Stimulated activated memory B cell treated with anti-CD40 and anti-IgM and Interleukin-4, amounts not matched to agents 10 μg/mL and 1 μg/mL and 100 μg/mL, for 72 hours (primary cell): ENCODE data around the gene TMEM108.

Source experiments
- ATAC-seq: fragments of 150-1000 bp; cut with Tn5 transposase; 2 replicates; pipeline ENCODE4 v1.10.0; 2021
- H3K27ac Mint-ChIP-seq: one replicate; pipeline ENCODE4 v1.8.0; 2022; ENCODE audit warnings: mild to moderate bottlenecking, mixed read lengths
- H3K27me3 Mint-ChIP-seq: one replicate; pipeline ENCODE4 v1.8.0; 2022; ENCODE audit warnings: mixed read lengths
- H3K36me3 Mint-ChIP-seq: one replicate; pipeline ENCODE4 v1.8.0; 2022; ENCODE audit warnings: mixed read lengths
- H3K4me1 Mint-ChIP-seq: one replicate; pipeline ENCODE4 v1.8.0; 2022; ENCODE audit warnings: mixed read lengths
- H3K4me3 Mint-ChIP-seq: one replicate; pipeline ENCODE4 v1.8.0; 2022; ENCODE audit warnings: mild to moderate bottlenecking, moderate library complexity, mixed read lengths
- H3K9me3 Mint-ChIP-seq: one replicate; pipeline ENCODE4 v1.8.0; 2022; ENCODE audit warnings: mixed read lengths

The TMEM108 gene

DNA sequence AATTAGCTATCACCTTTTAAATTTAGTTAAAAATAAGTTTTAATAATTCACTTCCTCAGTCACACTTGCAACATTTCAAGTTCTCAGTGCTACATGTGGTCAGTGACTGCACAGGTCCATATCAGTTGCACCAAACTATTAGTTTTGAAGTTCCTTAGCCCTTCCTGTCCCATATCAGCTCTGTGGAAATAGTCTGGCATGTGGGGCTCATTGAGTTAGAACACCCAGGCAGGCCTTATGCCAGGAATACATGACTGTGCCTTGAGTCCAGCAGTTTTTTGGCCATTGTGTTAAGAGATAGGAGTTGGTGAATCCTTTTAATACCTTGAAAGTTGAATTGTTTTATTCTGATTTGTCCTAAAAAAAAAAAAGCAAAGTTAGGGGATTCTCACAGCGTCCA is 207.9 kb downstream of the TMEM108 start:
- Mint-ChIP-seq H3K27me3 (peaks cover 16% of the 10 kb centered on the region), H3K36me3 (no peaks in the 10 kb centered on the region), H3K27ac (no peak overlapping the region), H3K4me1 (no peaks in the 10 kb centered on the region), H3K4me3 (no peak overlapping the region), H3K9me3 (peaks cover 2% of the 10 kb centered on the region)
- no peak for ATAC-seq

DNA sequence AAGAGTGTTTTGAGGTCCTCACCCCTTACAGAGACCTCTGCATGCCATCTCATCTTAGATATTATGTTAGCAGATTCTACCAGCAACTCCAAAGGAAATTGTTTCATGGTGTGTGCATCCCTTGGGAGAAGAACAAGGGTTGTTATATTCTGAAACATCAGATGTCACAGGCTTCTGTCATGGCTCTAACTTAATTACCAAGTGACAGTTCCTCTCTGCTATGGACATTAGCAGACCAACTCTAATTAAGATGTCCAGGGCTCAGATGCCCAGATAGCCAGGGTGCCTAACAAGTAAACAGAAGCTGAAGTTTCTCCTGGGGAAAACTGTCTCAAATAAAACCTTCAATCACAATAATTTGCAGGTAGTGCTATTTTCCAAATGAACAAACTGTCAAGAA is 208.6 kb downstream of the TMEM108 start:
- Mint-ChIP-seq H3K4me3 (no peak overlapping the region), H3K4me1 (no peaks in the 10 kb centered on the region), H3K9me3 (no peaks in the 10 kb centered on the region), H3K27ac (no peak overlapping the region), H3K36me3 (no peaks in the 10 kb centered on the region), H3K27me3 (peaks cover 15% of the 10 kb centered on the region)
- no peak for ATAC-seq

DNA sequence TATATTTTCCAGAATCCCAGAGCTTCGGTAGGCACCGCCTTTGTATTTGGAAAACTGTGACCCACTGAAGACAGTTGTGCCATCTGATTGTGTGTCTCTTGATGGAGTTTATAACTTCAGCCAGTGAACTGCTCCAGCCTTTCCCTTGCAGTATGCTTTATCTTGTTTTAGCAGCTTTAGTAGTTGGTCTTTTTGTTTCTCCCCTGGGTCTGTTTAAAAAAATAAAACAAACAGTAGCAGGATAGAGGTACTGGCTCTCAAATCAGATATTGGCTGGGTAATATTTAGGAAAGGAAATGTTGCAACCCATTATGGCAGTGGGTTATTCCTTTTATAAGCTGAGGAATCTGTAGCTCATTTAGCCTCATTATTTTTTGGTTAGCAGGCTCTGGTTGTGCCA is 210.2 kb downstream of the TMEM108 start:
- ATAC-seq, result no peak
- Mint-ChIP-seq H3K27me3 (peaks cover 13% of the 10 kb centered on the region), H3K9me3 (no peaks in the 10 kb centered on the region), H3K4me3 (no peak overlapping the region), H3K36me3 (no peaks in the 10 kb centered on the region), H3K27ac (no peak overlapping the region), H3K4me1 (no peaks in the 10 kb centered on the region)

- Mint-ChIP-seq H3K27me3 (peaks cover 13% of the 10 kb centered on the region), H3K4me1 (no peaks in the 10 kb centered on the region), H3K9me3 (no peaks in the 10 kb centered on the region), H3K27ac (no peak overlapping the region), H3K36me3 (no peaks in the 10 kb centered on the region), H3K4me3 (no peak overlapping the region)
- ATAC-seq, result no peak
These were observed 211.3 kb downstream of the TMEM108 start for GRCh38 chr3:133249490-133249889.

DNA sequence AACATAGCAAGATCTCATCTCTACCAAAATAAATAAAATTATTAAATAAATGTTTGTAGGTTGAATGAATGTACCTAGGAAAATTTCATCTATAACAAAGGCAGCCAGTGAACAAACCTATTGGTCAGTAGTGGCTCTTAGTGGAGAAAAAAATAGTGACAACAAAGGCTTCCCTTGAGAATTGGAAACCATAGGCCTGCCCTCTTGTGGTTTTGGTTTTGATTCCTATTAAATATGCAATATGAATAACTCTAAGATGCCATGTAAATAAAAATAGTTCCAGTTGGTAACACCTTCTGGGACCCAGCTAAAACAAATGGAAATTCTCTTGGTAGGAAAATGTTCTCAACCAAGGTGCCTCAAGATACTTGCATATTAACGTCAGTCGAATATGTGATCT is 216.0 kb downstream of the TMEM108 start:
- H3K4me1 Mint-ChIP-seq, result peaks cover 7% of the 10 kb centered on the region

DNA sequence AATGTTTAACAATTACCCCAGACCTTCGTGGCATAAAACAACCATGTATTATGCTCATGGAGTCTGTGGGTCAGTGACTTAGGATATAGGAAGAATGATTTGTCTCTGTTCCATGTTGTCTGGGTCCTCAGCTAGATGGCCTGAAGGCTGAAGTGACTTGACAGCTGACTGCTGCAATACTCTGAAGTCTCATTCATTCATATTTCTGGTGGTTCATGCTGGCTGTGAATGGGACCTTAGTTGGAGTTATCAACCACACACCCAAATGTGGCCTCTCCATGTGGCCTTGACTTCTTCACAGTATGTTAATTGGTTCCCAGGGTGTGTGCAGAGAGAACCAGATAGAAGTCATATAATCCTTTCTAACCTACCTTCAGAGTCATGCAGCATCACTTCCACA is 216.5 kb downstream of the TMEM108 start:
- no peak for ATAC-seq
- Mint-ChIP-seq H3K4me3 (no peak overlapping the region), H3K27ac (no peak overlapping the region), H3K4me1 (peaks cover 7% of the 10 kb centered on the region), H3K36me3 (no peaks in the 10 kb centered on the region), H3K27me3 (peaks cover 13% of the 10 kb centered on the region), H3K9me3 (no peaks in the 10 kb centered on the region)

More for the DNA sequence above, 216.0 kb downstream of the TMEM108 start:
- H3K27ac Mint-ChIP-seq, result no peak overlapping the region
- no peak overlapping the region for H3K4me3 Mint-ChIP-seq
- H3K36me3 Mint-ChIP-seq, result no peaks in the 10 kb centered on the region
- H3K27me3 Mint-ChIP-seq, result peaks cover 13% of the 10 kb centered on the region
- H3K9me3 Mint-ChIP-seq, result no peaks in the 10 kb centered on the region
- ATAC-seq, result no peak

DNA sequence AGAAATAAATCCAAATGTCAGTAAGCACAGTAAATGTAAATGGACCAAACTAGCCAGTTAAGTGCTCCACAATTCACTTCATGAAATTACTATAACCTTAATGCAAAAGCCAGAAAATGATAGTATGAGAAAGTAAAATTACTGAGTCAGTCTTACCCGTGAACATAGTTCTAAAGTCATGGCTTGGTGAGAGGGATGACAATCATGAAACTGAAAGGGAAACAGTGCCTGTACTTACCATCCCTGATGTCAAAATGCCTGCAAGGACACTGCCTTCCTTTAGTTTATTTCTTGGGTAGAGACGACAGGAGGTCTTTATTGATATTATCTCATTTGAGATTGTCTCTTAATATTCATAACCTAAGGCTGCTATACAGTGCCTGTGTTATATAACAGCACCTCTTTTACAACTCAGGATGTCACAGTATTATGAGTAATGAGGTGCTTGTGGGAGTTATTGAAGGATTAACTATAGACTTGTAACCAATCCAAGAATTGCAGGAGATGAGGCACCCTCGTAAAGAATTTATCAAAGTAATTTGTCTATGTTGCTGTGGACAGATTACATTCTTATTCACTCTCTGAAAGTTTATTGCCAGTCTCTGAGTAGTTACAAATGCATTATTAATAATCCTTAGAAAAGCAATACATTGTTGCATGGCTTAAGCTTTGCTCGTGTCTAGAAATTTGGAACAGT is 218.7 kb downstream of the TMEM108 start:
- H3K4me3 Mint-ChIP-seq, result no peak overlapping the region
- peaks cover 9% of the 10 kb centered on the region for H3K27me3 Mint-ChIP-seq
- no peaks in the 10 kb centered on the region for H3K36me3 Mint-ChIP-seq
- H3K27ac Mint-ChIP-seq, result no peak overlapping the region
- H3K4me1 Mint-ChIP-seq, result peaks cover 7% of the 10 kb centered on the region
- ATAC-seq, result no peak
- no peaks in the 10 kb centered on the region for H3K9me3 Mint-ChIP-seq

GRCh38 chr3:133258358-133258757 is 220.2 kb downstream of the TMEM108 start:
- no peak overlapping the region for H3K4me3 Mint-ChIP-seq
- peak; percentile 31 for ATAC-seq
- peaks cover 7% of the 10 kb centered on the region for H3K4me1 Mint-ChIP-seq
- H3K27me3 Mint-ChIP-seq, result no peaks in the 10 kb centered on the region
- no peaks in the 10 kb centered on the region for H3K36me3 Mint-ChIP-seq
- H3K27ac Mint-ChIP-seq, result no peak overlapping the region
- no peaks in the 10 kb centered on the region for H3K9me3 Mint-ChIP-seq

GRCh38 chr3:133259767-133260166 is 221.6 kb downstream of the TMEM108 start:
- H3K4me3 Mint-ChIP-seq, result no peak overlapping the region
- peaks cover 7% of the 10 kb centered on the region for H3K4me1 Mint-ChIP-seq
- no peaks in the 10 kb centered on the region for H3K36me3 Mint-ChIP-seq
- no peak overlapping the region for H3K27ac Mint-ChIP-seq
- H3K27me3 Mint-ChIP-seq, result no peaks in the 10 kb centered on the region
- no peaks in the 10 kb centered on the region for H3K9me3 Mint-ChIP-seq
- no peak for ATAC-seq

GRCh38 chr3:133262333-133262732 is 224.1 kb downstream of the TMEM108 start:
- H3K4me3 Mint-ChIP-seq, result no peak overlapping the region
- no peaks in the 10 kb centered on the region for H3K4me1 Mint-ChIP-seq
- ATAC-seq, result no peak
- H3K9me3 Mint-ChIP-seq, result no peaks in the 10 kb centered on the region
- H3K27me3 Mint-ChIP-seq, result peaks cover 15% of the 10 kb centered on the region
- H3K36me3 Mint-ChIP-seq, result no peaks in the 10 kb centered on the region
- no peak overlapping the region for H3K27ac Mint-ChIP-seq

- no peaks in the 10 kb centered on the region for H3K36me3 Mint-ChIP-seq
- H3K4me1 Mint-ChIP-seq, result no peaks in the 10 kb centered on the region
- no peak overlapping the region for H3K27ac Mint-ChIP-seq
- no peaks in the 10 kb centered on the region for H3K9me3 Mint-ChIP-seq
- ATAC-seq, result no peak
- peaks cover 16% of the 10 kb centered on the region for H3K27me3 Mint-ChIP-seq
- no peak overlapping the region for H3K4me3 Mint-ChIP-seq
These were observed 226.7 kb downstream of the TMEM108 start for GRCh38 chr3:133264920-133265319.

- no peaks in the 10 kb centered on the region for H3K36me3 Mint-ChIP-seq
- no peak for ATAC-seq
- H3K9me3 Mint-ChIP-seq, result no peaks in the 10 kb centered on the region
- H3K27me3 Mint-ChIP-seq, result peaks cover 27% of the 10 kb centered on the region
- H3K27ac Mint-ChIP-seq, result no peak overlapping the region
- H3K4me1 Mint-ChIP-seq, result no peaks in the 10 kb centered on the region
- H3K4me3 Mint-ChIP-seq, result no peak overlapping the region
These were observed 230.5 kb downstream of the TMEM108 start for GRCh38 chr3:133268726-133269134.

- ATAC-seq, result no peak
- H3K36me3 Mint-ChIP-seq, result no peaks in the 10 kb centered on the region
- H3K4me3 Mint-ChIP-seq, result no peak overlapping the region
- H3K27ac Mint-ChIP-seq, result no peak overlapping the region
- no peaks in the 10 kb centered on the region for H3K9me3 Mint-ChIP-seq
- H3K4me1 Mint-ChIP-seq, result no peaks in the 10 kb centered on the region
- peaks cover 27% of the 10 kb centered on the region for H3K27me3 Mint-ChIP-seq
These were observed 231.2 kb downstream of the TMEM108 start for GRCh38 chr3:133269393-133269792.

DNA sequence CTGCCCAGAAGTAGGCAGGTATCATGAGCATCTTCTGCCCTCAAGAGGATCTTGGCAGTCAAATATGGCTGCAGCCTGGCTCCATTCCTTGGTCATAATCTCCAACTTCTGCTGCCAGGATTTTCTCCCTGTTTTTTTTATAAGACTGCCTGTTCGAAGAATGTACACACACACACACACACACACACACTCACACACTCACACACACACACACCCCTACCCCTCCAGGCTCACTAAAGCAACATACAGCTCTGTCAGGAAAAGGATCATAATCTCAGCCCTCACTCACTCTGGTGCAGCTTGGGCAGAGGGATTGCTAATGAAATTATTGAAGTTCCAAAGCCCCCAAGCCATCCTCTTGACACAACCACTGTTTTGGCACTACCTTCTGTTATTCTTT is 232.4 kb downstream of the TMEM108 start:
- Mint-ChIP-seq H3K4me1 (no peaks in the 10 kb centered on the region), H3K36me3 (no peaks in the 10 kb centered on the region), H3K9me3 (no peaks in the 10 kb centered on the region), H3K4me3 (no peak overlapping the region), H3K27ac (no peak overlapping the region), H3K27me3 (peaks cover 27% of the 10 kb centered on the region)
- ATAC-seq, result no peak

DNA sequence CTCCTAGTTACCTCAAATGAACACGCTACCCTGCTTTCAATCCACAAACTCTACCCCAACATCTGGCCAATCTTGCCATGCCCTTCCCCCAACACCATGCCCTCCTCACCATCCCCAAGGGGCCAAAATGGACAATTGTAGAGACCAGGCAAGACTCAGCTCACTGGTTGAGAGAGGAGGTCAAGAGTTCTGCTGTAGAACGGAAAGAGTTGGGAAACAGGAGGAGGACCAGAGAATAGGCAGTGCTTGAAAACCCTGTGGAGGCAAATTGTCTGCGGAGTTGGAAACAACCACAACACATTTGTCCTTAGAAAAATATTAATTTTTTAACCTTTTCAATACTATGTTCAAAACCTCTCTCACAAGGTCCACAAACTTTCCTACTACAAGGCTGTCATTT is 232.9 kb downstream of the TMEM108 start:
- Mint-ChIP-seq H3K4me1 (no peaks in the 10 kb centered on the region), H3K27me3 (peaks cover 26% of the 10 kb centered on the region), H3K27ac (no peak overlapping the region), H3K4me3 (no peak overlapping the region), H3K36me3 (no peaks in the 10 kb centered on the region), H3K9me3 (no peaks in the 10 kb centered on the region)
- no peak for ATAC-seq

GRCh38 chr3:133271539-133271938 is 233.3 kb downstream of the TMEM108 start:
- Mint-ChIP-seq H3K27ac (no peak overlapping the region), H3K27me3 (peaks cover 21% of the 10 kb centered on the region), H3K9me3 (no peaks in the 10 kb centered on the region), H3K36me3 (no peaks in the 10 kb centered on the region), H3K4me1 (peaks cover 2% of the 10 kb centered on the region), H3K4me3 (no peak overlapping the region)
- ATAC-seq, result no peak

DNA sequence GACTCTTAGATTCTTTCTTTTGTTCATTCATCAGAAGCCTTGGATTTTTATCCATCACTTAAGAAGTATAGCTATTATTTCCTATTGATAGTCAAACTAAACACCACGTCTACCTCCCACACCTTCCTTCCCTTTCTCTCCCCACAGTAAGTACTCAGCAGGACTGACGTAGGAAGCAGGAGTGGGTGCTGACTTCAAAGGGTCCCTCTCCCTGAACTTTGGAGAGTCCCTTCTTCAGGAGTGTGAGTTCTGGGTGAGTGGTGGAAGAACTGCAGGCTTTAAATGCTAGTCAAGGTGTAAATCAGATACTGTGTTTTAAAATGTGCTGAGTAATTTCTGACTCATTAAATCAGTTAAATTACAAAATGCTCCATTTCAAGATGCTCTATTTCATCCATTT is 235.2 kb downstream of the TMEM108 start:
- Mint-ChIP-seq H3K27me3 (peaks cover 12% of the 10 kb centered on the region), H3K9me3 (no peaks in the 10 kb centered on the region)

More for the DNA sequence above, 235.2 kb downstream of the TMEM108 start:
- H3K4me3 Mint-ChIP-seq, result no peak overlapping the region
- ATAC-seq, result no peak
- H3K36me3 Mint-ChIP-seq, result no peaks in the 10 kb centered on the region
- no peak overlapping the region for H3K27ac Mint-ChIP-seq
- peaks cover 6% of the 10 kb centered on the region for H3K4me1 Mint-ChIP-seq
